NAMALWA (cell line): Measurements from ENCODE around the gene CCNY.
"Not testable (repeated sequence)": the region's sequence is repeated elsewhere in the genome, so short reads cannot be mapped to it uniquely, and the experiment has no call there.

ENCODE experiments used
- DNase-seq: peaks from one replicate; pipeline ENCODE4 v3.0.0-alpha.2; 2015; ENCODE audit warnings: low spot score

Gene CCNY

DNA sequence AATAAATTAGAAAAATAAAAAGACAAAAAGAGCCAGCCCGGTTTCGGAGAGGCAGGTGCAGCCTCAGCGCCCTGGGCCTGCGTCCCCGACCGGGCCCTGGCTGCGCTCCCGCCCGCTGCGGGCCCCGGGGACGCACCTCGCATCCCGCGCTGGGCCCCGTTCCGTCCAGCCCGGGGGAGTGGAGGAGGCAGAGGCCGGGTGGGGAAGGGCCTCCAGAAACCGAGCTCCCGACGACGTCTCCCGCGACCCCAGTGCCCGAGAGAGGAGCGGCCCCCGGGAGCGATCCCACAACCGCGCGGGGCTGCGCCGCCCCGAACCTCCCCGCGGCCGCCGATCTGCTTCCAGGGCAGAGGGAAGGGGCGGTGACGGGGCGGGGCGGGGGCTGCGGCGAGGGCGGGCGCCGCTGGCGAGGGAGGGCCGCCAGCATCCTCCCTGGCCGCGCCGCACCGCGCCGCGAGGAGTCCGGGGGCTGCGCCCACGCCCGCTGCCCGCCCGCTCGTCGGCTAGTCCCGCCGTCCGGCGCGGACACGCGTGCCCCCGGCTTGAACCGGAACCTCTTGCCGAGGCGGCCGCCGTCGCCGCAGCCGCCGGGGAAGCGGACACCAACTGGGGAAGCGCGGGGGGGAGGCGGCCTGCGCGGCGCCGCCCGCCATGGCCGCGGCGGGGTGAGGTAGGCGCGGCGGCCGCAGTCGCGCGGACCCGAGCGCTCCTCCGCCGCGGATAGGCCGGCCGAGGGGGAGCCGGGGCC lies at the start of gene CCNY:
TSS of gene CCNY (plus strand) at position 426 of the 748 bp plus-strand sequence. CDS start 545 bp downstream, outside the sequence.
- peak; percentile 67 for DNase-seq

DNA sequence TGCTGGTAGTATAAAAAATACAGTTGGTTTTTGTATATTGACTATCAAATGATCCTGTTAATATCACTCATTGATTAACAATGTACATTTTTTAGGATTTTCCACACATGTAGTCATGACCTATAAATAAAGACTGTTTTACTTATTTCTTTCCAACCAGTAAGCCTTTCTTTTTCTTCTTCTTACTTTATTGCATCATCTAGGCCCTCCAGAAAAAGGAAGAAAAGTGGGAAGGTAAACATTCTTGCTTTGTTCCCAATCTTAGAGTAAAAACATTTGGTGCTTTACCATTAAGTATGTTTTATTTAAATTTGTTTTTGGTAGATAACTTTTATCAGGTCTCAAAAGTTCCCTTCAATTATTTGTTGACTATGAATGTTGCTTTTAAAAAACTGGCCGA lies 47.1 kb upstream of the CCNY start:
- DNase-seq = no peak

DNA sequence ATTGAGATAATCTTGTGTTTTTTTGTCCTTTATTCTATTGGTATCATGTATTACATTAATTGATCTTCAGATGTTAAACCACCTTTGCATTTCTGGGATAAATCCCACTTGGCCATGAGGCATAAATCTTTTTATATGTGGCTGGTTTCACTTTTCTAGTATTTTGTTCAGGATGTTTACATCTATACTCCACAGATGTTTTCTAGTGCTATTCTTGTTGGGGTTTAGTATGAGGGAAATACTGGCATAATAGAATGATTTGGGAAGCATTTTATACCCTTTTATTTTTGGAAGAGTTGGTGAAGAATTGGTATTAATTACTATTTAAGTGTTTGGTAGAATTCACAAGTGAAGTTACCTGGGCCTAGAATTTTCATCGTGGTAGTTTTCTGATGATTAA lies 41.8 kb upstream of the CCNY start:
- DNase-seq = no peak

DNA sequence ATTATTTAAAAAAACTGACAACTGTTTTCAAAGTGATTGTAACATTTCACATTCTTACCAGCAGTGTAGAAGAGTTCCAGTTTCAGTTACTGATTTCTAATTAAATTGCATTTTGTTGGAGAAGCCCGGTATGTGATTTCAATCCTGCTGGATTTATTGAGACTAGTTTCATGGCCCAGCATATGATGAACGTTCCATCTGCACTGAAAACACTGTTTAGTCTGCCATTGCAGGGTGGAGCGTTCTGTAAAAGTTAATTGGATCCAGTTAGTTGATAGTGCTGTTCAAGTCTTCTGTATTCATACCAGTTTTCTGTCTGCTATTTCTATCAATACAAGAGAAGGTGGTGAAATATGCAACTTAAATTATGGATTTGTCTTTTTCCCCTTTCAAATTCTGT lies 37.3 kb upstream of the CCNY start:
- no peak for DNase-seq

DNA sequence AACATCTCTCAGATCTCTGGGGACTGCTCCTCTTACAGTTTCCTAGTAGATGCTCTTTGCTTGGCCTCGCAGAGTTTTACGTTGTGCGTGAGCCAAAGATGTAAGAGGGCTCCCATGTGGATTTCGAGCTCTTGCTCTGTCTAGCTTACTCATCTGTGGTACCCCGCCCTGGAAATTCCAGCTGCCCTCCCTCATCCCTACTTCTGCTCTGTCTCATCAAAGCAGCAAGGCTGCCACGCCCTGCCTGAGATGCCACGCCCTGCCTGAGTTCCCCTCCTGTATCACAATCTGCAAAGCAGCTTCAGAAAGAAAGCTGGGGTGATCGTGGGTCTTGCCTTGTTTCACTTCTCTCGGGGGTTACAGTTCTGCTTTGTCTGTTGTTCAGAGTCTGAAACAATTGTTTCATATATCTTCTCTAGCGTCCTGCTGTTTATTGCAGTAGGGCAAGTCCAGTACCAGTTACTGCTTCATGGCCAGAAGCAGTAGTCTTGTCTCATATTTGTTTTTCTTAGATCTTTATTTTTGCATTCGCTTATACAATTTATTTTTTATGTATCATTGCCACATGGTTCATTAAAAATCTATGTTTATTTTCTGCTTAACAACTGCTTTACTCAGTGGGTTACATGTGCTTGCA lies 36.1 kb upstream of the CCNY start:
- DNase-seq = peak; percentile 10

DNA sequence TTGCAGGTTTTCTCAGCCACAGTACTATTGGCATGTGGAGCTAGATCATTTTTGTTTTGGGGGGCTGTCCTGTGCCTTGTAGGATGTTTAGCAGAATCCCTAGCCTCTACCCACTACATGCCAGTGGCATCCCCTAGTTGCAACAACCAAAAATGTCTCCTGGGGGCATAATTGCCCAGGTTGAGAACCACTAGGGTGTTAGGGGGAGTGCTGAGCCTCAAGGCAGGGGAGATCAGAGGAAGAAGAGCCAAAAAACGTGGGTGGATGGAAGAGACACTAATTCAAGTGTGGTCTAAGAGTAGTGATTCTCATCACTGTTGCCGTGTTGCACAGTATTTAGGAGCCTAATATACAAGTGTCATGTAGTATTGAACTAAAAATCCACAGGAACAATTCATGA lies 31.7 kb upstream of the CCNY start:
- DNase-seq = peak; percentile 26

DNA sequence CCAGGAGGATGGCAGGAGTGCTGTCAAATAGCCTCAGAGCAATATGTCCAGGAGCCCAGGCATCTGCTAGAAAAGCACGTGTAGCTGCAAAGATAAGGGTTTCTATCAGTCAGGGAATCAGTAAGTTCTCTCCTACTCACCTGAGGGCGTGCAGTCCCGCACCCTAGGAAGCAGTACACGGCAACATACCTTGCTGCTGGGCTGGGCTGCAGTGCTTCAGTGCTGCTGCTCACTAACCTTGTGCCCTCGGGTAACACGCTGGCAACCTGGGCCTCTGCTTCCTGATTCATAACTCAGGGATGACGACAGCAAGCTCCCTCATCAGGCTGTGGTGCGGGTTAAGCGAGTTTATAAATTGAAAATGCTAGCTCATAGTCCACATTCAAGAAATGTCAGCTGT lies 29.5 kb upstream of the CCNY start:
- DNase-seq = no peak

DNA sequence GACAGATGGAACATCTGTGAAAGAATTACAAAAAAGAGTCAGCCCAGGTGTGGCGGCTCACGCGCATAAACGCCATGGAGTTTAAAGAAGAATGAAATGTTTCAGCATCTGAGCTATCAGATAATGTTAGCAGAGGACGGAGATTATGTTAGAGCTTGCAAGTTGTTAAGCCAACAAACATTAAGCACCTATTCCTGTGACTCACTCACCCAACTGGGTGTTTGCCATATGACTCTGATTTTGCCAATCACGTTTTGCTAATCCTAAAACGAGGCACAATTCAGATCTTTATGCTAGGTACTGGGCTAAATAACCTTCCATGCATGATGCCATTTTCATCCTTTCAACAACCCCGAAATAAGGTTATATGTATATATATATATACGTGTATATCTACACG lies 29.0 kb upstream of the CCNY start:
- DNase-seq = no peak

DNA sequence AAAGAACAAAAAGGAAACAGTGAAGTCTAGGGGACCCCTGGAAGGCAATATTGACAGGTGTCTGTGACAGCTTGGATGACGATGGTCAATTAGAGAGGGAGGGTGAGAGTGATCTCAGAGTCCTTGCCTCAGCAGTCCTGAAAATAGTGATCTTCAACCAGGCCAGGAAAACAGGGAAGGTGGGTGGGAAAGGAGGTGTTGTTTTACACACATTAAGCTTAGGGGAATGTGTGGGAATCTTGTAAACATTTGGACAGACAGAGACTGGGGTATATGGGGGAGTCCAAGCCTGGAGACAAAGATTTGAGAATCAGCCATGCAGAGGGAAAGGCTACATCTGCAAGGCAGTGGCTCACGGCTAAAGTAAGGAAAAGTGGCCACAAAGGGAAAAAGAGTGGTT lies 27.5 kb upstream of the CCNY start:
- DNase-seq = no peak

DNA sequence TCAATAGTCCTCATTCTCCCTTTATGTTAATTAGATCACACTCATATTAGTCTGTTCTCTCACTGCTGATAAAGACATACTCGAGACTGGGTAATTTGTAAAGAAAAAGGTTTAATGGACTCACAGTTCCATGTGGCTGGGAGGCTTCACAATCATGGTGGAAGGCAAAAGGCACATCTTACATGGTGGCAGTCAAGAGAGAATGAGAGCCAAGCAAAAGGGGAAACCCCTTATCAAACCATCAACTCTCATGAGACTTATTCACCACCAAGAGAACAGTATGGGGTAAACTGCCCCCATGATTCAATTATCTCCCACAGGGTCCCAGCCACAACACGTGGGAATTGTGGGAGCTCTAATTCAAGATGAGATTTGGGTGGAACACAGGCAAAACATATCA lies 22.2 kb upstream of the CCNY start:
- DNase-seq = not testable (repeated sequence)

DNA sequence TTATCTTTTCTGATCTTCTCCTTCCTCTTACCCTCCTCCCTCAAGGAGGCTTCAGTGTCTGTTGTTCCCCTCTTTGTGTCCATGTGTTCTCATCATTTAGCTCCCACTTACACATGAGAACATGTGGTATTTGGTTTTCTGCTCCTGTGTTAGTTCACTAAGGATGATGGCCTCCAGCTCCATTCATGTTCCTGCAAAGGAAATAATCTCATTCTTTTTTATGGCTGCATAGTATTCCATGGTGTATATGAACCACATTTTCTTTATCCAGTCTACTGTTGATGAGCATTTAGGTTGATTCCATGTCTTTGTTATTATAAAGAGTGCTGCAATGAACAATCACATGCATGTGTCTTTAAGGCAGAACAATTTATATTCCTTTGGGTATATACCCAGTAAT lies 21.1 kb upstream of the CCNY start:
- not testable (repeated sequence) for DNase-seq

DNA sequence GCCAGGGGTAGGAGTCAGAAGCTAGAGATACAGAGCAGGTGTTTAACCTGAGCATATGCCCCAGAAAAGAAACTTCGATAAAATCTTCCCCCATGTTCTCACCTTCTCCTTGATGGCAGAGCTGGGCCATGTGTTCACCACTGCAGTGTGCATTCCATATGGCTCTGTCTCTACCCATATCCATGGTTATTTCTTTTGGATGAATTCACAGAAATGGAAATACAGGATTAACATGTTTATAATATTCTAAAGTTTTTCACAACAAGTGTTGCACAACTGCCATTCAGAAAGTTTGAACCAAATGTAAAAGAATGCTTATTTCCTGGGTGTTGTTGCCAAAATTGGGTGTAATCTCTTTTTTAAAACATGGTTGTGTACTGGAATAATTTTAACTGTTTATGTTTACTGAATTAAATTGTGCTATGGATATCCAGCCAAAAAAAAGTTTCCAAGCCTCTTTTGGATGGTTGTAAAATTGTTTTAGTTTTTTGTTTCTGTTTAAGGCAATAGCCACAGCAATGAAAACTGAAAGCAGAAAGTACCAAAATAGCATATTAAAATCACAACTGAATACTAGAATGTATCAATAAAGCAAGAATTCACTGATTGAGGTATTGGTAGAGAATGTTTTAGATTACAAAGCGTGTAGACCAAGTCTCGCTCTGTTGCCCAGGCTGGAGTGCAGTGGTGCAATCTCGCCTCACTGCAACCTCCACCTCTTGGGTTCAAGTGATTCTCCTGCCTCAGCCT lies 19.9 kb upstream of the CCNY start:
- DNase-seq = no peak

DNA sequence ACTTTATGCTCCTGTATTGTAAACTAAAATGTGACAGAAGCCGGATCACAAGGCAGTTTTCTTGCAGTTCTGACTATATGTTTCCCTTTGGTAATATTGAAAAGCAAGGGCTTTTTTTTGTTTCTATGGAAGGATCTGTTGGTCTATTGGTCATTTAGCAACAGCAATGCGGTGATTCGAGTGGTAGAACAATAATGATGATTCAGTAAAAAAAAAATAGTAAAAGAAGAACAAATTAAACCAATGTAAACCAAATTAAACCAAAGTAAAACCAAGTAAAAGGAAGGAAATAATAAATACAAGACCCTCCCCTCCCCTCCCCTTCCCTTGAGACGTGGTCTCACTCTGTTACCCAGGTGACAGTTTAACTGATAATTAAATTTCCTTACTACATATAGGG lies 17.8 kb upstream of the CCNY start:
- DNase-seq = no peak

DNA sequence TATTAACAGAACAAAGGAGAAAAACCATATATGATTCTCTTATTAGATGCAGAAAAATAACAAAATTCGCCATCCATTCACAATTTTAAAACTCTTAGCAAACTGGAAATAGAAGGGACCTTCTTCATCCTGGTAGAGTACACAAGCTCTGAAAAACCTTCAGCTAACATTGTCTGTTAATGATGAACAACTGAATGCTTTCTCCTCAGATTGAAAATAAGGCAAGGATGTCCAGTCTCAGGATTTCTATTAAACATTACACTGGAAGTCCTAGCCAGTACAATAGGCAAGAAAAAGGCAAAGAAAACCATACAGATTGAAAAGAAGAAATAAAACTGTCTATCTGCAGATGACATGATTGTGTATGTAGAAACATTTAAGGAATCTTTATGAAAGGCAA lies 16.0 kb upstream of the CCNY start:
- no peak for DNase-seq

DNA sequence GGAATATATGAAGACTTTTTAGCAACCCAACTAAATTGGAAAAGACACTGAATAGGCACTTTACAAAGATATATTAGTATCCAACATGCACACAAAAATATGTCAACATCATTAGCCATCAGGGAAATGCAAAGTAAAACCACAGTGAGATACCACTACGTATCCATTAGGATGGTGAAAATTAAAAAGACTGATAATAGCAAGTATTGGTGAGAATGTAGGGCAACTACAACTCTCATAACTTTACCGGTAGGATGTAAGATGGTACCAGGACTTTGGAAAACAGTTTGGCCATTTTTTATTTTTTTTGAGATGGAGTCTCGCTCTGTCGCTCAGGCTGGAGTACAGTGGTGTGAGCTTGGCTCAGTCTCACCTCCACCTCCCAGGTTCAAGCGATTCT lies 13.7 kb upstream of the CCNY start:
- no peak for DNase-seq

DNA sequence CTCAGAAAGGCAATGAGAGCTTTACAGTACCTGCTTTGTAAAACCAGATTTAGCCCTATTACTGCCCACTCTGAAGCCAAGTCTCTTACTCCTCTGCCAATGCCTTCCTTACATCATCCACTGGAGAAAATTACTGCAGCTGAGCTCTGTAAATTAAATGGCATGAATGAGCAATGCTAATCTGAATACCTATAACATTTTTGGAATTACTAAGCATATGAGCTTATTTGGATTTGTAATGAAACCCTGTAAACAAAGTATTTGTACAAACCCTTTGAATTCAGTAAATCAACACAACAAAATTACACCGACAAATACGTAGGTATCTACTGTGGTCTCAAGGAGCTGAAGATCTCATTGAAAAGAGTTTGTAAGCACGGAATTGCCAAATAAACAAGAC lies 12.1 kb upstream of the CCNY start:
- no peak for DNase-seq

DNA sequence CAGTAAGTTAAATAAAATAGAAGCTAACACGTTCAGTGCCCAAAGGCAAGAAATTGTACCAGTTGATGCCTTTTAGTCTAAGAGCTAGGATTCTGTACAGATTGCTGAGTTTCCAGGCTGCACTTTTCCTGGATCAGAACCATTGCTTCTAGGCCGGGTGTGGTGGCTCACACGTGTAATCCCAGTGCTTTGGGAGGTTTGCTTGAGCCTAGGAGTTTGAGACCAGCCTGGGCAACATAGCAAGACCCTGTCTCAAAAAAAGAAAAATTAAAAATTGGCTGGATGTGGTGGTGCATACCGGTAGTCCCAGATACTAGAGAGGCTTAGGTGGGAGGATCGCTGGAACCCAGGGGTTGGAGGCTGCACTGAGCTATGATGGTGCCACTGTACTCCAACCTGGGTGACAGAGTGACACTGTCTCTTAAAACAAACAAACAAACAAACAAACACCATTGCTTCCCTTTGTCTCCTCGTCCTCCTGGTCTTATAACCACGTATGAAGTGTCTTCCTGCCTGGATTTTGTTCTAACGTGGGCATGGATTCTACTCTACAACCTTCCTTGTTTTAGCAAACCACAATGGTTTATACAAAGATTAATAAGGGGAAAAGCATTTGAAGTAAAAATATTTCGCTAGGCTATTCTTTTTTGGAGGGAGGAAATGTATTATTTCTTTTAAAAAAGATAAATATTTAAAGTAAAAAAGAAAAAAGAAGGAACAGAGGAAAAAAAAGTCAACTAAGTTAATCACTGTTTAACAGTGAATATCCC lies 9.7 kb upstream of the CCNY start:
- no peak for DNase-seq

DNA sequence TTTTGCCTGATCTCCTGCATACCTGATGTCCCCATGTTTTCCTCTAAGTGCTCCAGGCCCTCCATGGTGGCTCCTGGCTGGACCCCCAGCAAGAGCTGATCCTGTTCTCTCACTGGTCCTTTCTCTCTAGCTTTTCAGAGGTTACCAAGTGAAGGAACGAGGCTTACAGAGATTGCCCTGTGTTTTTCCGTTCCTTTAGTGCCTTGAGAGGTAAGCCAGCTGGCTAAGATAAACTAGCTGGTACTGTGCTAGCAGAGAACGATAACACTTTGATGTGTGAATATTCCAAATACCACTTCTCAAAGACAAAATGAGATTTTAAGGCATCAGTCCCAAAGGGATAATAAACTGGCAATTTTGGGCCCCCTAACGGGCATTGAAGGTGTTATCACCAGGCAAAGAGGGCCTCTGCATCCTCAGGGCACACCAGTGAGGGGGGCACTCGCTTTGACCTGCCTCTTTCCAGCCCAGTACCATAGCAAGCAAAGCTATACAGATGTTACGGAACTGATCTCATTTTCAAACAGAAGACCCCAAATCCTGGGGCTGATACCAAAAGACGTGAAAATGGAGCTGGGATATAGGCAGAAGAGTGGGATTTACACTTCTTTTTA lies 8.4 kb upstream of the CCNY start:
- DNase-seq = no peak

DNA sequence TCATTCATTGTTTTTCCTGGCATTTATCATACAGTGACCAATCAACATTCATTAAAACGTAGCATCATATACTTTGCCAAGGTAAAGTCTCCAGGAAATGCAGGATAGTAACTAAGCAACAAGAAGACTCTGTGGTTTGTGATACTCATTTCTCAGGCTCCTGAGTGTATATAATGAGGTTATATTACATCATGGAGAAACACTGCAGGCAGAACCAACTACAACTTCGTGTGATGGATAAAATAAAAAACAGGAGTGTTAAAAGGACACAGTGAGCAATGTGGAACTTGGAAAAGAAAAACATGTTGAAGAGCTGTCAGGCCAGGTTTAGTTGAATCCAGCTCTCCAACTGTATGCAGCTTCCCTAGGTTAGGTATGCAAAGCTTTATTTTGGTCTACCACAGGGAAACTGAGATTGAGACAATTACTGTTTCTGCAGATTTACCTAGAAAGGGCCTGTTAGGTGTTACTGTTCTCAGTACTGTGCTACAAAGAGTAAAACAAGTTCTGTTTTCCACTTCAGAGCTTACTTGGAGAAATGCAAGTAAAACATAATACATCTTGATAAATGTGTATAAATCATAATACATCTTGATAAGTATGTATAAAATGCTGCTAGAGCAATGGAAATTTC lies 7.8 kb upstream of the CCNY start:
- no peak for DNase-seq

DNA sequence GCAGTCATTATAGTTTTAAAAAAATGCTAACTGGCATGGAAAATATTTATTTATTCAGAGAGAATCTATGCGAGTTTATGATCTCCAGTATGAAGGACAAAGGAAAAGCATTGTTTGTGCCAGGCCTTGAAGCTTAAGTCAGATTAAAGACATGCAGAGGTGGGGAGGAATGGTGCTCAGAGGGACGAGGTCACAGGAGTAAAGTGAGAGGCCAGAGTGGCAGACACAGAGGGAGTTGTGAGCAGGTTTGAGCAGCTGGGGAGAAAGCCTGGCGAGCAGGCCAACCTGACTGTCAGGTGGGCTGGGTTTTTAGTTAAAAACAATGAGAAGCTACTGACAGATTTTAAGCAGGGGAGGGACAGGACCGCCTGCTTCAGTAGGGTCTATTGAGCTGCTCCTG lies 6.8 kb upstream of the CCNY start:
- no peak for DNase-seq

DNA sequence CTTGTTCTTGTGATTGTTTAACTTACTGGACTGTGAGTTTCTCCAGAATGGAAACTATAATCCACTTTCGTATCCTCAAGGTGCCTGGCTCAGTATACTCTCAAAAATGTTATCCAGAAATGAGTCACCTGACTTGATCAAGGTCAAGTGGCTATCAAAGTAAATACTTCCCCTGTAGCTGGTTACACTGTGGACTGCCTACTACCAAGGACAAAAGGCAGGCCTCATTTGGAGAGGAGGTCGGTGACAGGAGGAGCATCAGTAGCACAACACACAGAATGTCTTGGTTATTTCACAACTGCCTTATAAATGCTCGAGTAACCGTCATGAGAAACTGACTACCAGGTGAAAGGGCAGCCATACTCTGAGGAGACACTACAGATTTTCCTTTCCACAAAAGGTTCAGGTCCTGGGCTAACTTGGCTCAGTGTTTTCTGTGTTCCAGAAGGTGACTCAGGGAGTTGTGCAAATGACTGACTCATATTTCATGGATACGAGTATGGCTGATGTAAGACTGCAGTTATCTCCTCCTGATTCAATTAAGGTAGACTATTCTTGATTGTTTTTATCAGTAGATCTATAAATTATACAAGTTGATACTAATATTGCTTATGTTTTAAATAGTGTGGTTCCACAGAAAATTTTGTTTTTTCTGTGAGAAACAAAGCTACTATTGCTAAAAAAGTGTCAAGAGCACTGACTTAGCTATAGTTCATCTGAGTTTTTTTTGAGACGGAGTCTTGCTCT lies 4.2 kb upstream of the CCNY start:
- DNase-seq = no peak
